DND-41 (cell line): ENCODE data around the gene FERD3L.

ENCODE experiments used
- ATAC-seq: fragments of 200-7000 bp; cut with Tn5 transposase; 3 replicates; pipeline ENCODE4 v1.9.1; 2021; ENCODE audit warnings: low read depth; ENCODE audit not compliant: insufficient read depth
- DNase-seq: peaks from one replicate; pipeline ENCODE4 v3.0.0-alpha.2; 2020
- H2AFZ ChIP-seq: 2 replicates; pipeline ENCODE4 v1.6.0; 2012; ENCODE audit warnings: low read depth, low read length
- H3K27ac ChIP-seq: 2 replicates; pipeline ENCODE4 v1.5.1; 2012; ENCODE audit warnings: low read length, inconsistent platforms
- H3K27me3 ChIP-seq: fragments of 200-600 bp; sonication (generic); 2 replicates; pipeline ENCODE4 v1.6.0; 2012; ENCODE audit warnings: low read length, mild to moderate bottlenecking, inconsistent platforms; ENCODE audit not compliant: insufficient read depth, poor library complexity
- H3K36me3 ChIP-seq: 2 replicates; pipeline ENCODE4 v1.5.1; 2012; ENCODE audit warnings: low read length, inconsistent platforms; ENCODE audit not compliant: insufficient read depth
- H3K4me1 ChIP-seq: 2 replicates; pipeline ENCODE4 v1.5.1; 2012; ENCODE audit warnings: mild to moderate bottlenecking, low read length; ENCODE audit not compliant: insufficient read depth
- H3K4me2 ChIP-seq: 2 replicates; pipeline ENCODE4 v1.6.0; 2012; ENCODE audit warnings: mild to moderate bottlenecking, moderate library complexity, low read length, inconsistent platforms; ENCODE audit not compliant: insufficient read depth
- H3K4me3 ChIP-seq, 2 experiments: fragments of 200-600 bp in 1 of 2; shearing (Covaris generic) in 1 of 2; 2 replicates each; pipeline ENCODE4 v1.5.1; 2012 to 2016; ENCODE audit warnings: inconsistent platforms in 2 of 2, low read length in 2 of 2, mild to moderate bottlenecking in 2 of 2, low read depth in 1 of 2, moderate library complexity in 1 of 2
- H3K79me2 ChIP-seq: 2 replicates; pipeline ENCODE4 v1.6.0; 2012; ENCODE audit warnings: low read length, inconsistent platforms; ENCODE audit not compliant: insufficient read depth
- H3K9ac ChIP-seq: 2 replicates; pipeline ENCODE4 v1.6.0; 2012; ENCODE audit warnings: low read depth, mild to moderate bottlenecking, inconsistent platforms, low read length, moderate library complexity
- H3K9me3 ChIP-seq: 2 replicates; pipeline ENCODE4 v1.5.1; 2012; ENCODE audit warnings: low read length, moderate library complexity, mild to moderate bottlenecking, inconsistent platforms; ENCODE audit not compliant: insufficient read depth, severe bottlenecking
- H4K20me1 ChIP-seq: 2 replicates; pipeline ENCODE4 v1.6.0; 2012; ENCODE audit warnings: low read length; ENCODE audit not compliant: insufficient read depth
- CTCF ChIP-seq: IDR thresholded peaks from 2 replicates; pipeline ENCODE4 v1.5.1; 2012; ENCODE audit warnings: borderline replicate concordance, low read length, moderate library complexity, mild to moderate bottlenecking; ENCODE audit not compliant: poor library complexity, severe bottlenecking; ENCODE audit errors: extremely low read depth
- EZH2 ChIP-seq: IDR thresholded peaks from 3 replicates; pipeline ENCODE4 v1.6.1; 2012; ENCODE audit warnings: borderline replicate concordance, low read depth, mild to moderate bottlenecking, moderate library complexity, low read length, inconsistent platforms; ENCODE audit not compliant: severe bottlenecking

Gene FERD3L

GRCh38 chr7:19107356-19108146 is 37.7 kb downstream of the FERD3L start:
- H2AFZ ChIP-seq, result no peak overlapping the region
- TF ChIP-seq EZH2 (no peak), CTCF (no peak)
- no peak for DNase-seq
- no peak overlapping the region for H3K27ac ChIP-seq
- H3K4me3 ChIP-seq, result no peak overlapping the region
- no peaks in the 10 kb centered on the region for H4K20me1 ChIP-seq
- H3K79me2 ChIP-seq, result no peaks in the 10 kb centered on the region
- no peak overlapping the region for H3K9ac ChIP-seq
- H3K4me2 ChIP-seq, result no peak overlapping the region
- H3K27me3 ChIP-seq, result no peaks in the 10 kb centered on the region
- H3K4me1 ChIP-seq, result no peaks in the 10 kb centered on the region
- ATAC-seq, result no peak
- no peaks in the 10 kb centered on the region for H3K36me3 ChIP-seq
- H3K9me3 ChIP-seq, result peaks cover 4% of the 10 kb centered on the region

GRCh38 chr7:19107081-19107355 is 38.2 kb downstream of the FERD3L start:
- H3K27ac ChIP-seq, result no peak overlapping the region
- H3K4me1 ChIP-seq, result no peaks in the 10 kb centered on the region
- TF ChIP-seq EZH2 (no peak), CTCF (no peak)
- H3K4me3 ChIP-seq, result no peak overlapping the region
- peaks cover 4% of the 10 kb centered on the region for H3K9me3 ChIP-seq
- no peaks in the 10 kb centered on the region for H3K27me3 ChIP-seq
- no peak overlapping the region for H2AFZ ChIP-seq
- DNase-seq (no peak), ATAC-seq (no peak)
- H3K9ac ChIP-seq, result no peak overlapping the region
- H3K4me2 ChIP-seq, result no peak overlapping the region
- H4K20me1 ChIP-seq, result no peaks in the 10 kb centered on the region
- H3K79me2 ChIP-seq, result no peaks in the 10 kb centered on the region
- H3K36me3 ChIP-seq, result no peaks in the 10 kb centered on the region

GRCh38 chr7:19106241-19107080 is 38.8 kb downstream of the FERD3L start:
- no peak overlapping the region for H2AFZ ChIP-seq
- no peaks in the 10 kb centered on the region for H3K79me2 ChIP-seq
- TF ChIP-seq EZH2 (no peak), CTCF (no peak)
- no peak overlapping the region for H3K27ac ChIP-seq
- ATAC-seq (no peak), DNase-seq (no peak)
- no peaks in the 10 kb centered on the region for H3K4me1 ChIP-seq
- H3K27me3 ChIP-seq, result no peaks in the 10 kb centered on the region
- H3K4me3 ChIP-seq, result no peak overlapping the region
- H4K20me1 ChIP-seq, result no peaks in the 10 kb centered on the region
- H3K4me2 ChIP-seq, result no peak overlapping the region
- H3K9ac ChIP-seq, result no peak overlapping the region
- peaks cover 4% of the 10 kb centered on the region for H3K9me3 ChIP-seq
- no peaks in the 10 kb centered on the region for H3K36me3 ChIP-seq
